GM19372 (cell line): ENCODE results near the gene HMGB1.

Source experiments
- ATAC-seq: cut with Tn5 transposase; IDR thresholded peaks from one replicate; pipeline ENCODE4 v1.9.1; 2021; ENCODE audit warnings: mild to moderate bottlenecking, low read depth, moderate library complexity; ENCODE audit not compliant: unreplicated experiment

HMGB1 gene

GRCh38 chr13:30435911-30436451 lies 29.8 kb downstream of the HMGB1 start:
- no peak for ATAC-seq

- no peak for ATAC-seq
Observed at GRCh38 chr13:30431269-30431940, 34.3 kb downstream of the HMGB1 start.

- ATAC-seq: peak; percentile 56
Observed at GRCh38 chr13:30429721-30430694, 35.7 kb downstream of the HMGB1 start.

- no peak for ATAC-seq
Observed at GRCh38 chr13:30429235-30429634, 36.5 kb downstream of the HMGB1 start.

- ATAC-seq: no peak
Observed at GRCh38 chr13:30423891-30424290, 41.8 kb downstream of the HMGB1 start.

GRCh38 chr13:30422054-30422839 lies 43.5 kb downstream of the HMGB1 start, which contains the start of gene UBE2L5:
Gene UBE2L5 (plus strand): TSS chr13:30422493. CDS start chr13:30427991, 5,498 bp downstream.
- ATAC-seq: peak; percentile 67

GRCh38 chr13:30421093-30422053 lies 44.4 kb downstream of the HMGB1 start:
- peak; percentile 28 for ATAC-seq

- no peak for ATAC-seq
Observed at GRCh38 chr13:30418717-30419459, 46.8 kb downstream of the HMGB1 start.

GRCh38 chr13:30418075-30418716 lies 47.5 kb downstream of the HMGB1 start:
- ATAC-seq: no peak

GRCh38 chr13:30416471-30416870 lies 49.3 kb downstream of the HMGB1 start:
- no peak for ATAC-seq

GRCh38 chr13:30415430-30416030 lies 50.2 kb downstream of the HMGB1 start:
- ATAC-seq: peak; percentile 70

GRCh38 chr13:30413842-30414241 lies 51.9 kb downstream of the HMGB1 start:
- no peak for ATAC-seq

- no peak for ATAC-seq
Observed at GRCh38 chr13:30412346-30412745, 53.4 kb downstream of the HMGB1 start.

GRCh38 chr13:30410705-30411125 lies 55.0 kb downstream of the HMGB1 start:
- no peak for ATAC-seq

- ATAC-seq: no peak
Observed at GRCh38 chr13:30409886-30410704, 55.6 kb downstream of the HMGB1 start.

GRCh38 chr13:30408319-30409101 lies 57.2 kb downstream of the HMGB1 start:
- peak; percentile 93 for ATAC-seq
